Measurements from ENCODE around the gene GABBR1.
A peak's percentile ranks its signal among the peaks of the same experiment; 100 is the strongest.

GABBR1 gene

DNA sequence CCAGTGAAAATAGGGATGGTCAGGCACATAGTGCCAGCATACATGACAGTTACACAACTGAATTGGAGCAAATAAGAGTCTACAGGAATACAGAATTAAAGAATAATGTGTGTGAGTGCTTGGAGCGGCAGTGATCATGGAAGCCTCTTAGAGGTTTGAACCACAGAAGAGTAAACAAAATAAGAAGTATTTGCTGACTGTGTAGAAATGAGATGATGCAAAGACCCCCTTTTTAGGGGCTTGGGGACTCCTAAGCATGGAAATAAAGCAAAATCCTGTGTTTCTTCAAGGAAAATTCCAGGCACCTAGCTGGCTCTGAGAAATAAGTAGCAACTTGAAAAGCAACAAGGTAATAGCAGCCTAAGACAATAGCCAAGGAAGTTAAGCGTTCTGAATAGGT lies 41.3 kb downstream of the GABBR1 start:
- TF ChIP-seq, protein P1, sequence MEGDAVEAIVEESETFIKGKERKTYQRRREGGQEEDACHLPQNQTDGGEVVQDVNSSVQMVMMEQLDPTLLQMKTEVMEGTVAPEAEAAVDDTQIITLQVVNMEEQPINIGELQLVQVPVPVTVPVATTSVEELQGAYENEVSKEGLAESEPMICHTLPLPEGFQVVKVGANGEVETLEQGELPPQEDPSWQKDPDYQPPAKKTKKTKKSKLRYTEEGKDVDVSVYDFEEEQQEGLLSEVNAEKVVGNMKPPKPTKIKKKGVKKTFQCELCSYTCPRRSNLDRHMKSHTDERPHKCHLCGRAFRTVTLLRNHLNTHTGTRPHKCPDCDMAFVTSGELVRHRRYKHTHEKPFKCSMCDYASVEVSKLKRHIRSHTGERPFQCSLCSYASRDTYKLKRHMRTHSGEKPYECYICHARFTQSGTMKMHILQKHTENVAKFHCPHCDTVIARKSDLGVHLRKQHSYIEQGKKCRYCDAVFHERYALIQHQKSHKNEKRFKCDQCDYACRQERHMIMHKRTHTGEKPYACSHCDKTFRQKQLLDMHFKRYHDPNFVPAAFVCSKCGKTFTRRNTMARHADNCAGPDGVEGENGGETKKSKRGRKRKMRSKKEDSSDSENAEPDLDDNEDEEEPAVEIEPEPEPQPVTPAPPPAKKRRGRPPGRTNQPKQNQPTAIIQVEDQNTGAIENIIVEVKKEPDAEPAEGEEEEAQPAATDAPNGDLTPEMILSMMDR (IDR thresholded peaks at IDR 0.05; ENCODE audit: low read depth, low read length, missing control alignments) = no peak
- no peak overlapping the region for H3K4me3 ChIP-seq (ENCODE audit: low read depth, low read length)
- no peak for DNase-seq (ENCODE audit: low read depth)

- TF ChIP-seq, protein P1 (IDR thresholded peaks at IDR 0.05; ENCODE audit: low read depth, low read length, missing control alignments) = no peak
- H3K4me3 ChIP-seq (ENCODE audit: low read depth, low read length) = no peak overlapping the region
- DNase-seq (ENCODE audit: low read depth) = no peak
Measured at GRCh38 chr6:29590218-29590808, 42.7 kb downstream of the GABBR1 start.

GRCh38 chr6:29589423-29590048 lies 43.4 kb downstream of the GABBR1 start:
- TF ChIP-seq, protein P1 (IDR thresholded peaks at IDR 0.05; ENCODE audit: low read depth, low read length, missing control alignments) = peak; percentile 97
- no peak for DNase-seq (ENCODE audit: low read depth)

DNA sequence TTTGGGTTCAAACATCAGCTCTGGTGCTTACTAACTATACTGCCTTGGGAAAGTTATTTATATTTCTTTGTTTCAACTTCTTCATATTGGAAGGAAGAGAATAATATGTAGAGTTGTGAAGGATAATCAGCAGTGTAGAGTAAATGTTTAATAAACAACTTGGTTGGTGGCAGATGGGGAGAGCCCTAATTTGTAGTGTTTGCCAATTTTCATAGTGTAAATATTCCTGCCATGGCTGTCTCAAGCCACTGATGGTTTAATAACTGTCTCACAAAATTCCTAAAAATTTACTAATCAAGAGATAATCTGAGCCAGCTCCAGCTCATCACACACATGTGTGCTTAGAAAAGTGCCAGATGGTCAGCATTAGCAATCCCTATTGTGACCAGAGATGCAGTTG lies 48.2 kb downstream of the GABBR1 start, which contains the start of gene OR2H2:
OR2H2 (plus strand) TSS at position 301 of the 400 bp plus-strand sequence. CDS start 2,824 bp downstream, outside the sequence.
- H3K4me3 ChIP-seq (ENCODE audit: low read depth, low read length) = no peak within 1 kb of the TSS
- TF ChIP-seq, protein P1 (IDR thresholded peaks at IDR 0.05; ENCODE audit: low read depth, low read length, missing control alignments) = no peak

More at GRCh38 chr6:29589423-29590048, 43.4 kb downstream of the GABBR1 start:
- H3K4me3 ChIP-seq (ENCODE audit: low read depth, low read length) = no peak overlapping the region

DNA sequence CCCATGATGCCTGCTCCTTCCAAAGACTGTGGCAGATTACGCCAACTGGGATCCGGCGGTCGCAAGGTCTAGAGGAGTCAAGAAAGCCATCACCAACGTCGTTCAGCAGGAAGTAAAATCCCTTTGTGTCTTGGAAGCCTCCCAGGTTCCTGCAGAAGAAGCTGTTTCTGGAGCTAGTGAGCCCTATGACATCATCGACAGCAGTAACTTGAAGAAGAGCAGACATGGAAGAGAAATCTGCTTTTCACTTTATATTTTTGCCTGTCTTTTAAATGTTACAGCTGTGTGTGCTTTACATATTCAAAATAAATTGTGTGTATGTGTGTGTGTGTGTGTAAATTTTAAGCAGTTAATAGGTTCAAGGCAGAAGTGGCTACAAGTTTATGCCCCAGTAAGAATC lies 55.4 kb downstream of the GABBR1 start:
- TF ChIP-seq, protein P1 (IDR thresholded peaks at IDR 0.05; ENCODE audit: low read depth, low read length, missing control alignments) = no peak
- H3K4me3 ChIP-seq (ENCODE audit: low read depth, low read length) = no peak overlapping the region
- DNase-seq (ENCODE audit: low read depth) = no peak

More for the DNA sequence above, 48.2 kb downstream of the GABBR1 start, which contains the start of gene OR2H2:
- no peak for DNase-seq (ENCODE audit: low read depth)

DNA sequence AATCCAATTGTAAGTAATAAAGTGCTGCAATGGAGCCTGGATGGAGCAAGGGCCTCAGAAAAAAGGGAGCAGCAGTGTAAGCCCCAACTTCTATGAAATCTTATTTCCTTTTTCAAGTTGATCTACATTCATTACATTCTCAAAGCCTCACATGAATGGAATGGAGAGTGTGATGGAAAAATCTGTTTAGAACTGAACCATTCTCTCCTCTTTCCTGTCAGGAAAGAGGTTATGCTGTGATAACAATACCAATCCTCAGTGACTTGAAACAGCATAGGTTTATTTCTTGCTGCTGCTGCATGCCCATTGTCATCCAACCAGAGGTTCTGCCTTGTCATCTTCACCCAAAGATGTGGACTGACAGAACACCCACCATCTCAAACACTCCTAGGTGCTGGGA lies 56.9 kb downstream of the GABBR1 start:
- TF ChIP-seq, protein P1 (IDR thresholded peaks at IDR 0.05; ENCODE audit: low read depth, low read length, missing control alignments) = no peak
- no peak for DNase-seq (ENCODE audit: low read depth)

More for the DNA sequence above, 56.9 kb downstream of the GABBR1 start:
- no peak overlapping the region for H3K4me3 ChIP-seq (ENCODE audit: low read depth, low read length)
